Testis (tissue), 2 donors: Measurements from ENCODE around the gene ELFN1.

Experiments used
- CTCF ChIP-seq, 3 experiments: fragments of 450-650 bp in 2 of 3; fragments of 200-600 bp in 1 of 3; sonication (generic) in 1 of 3; IDR thresholded peaks; one replicate each; pipeline ENCODE4 v1.5.1; 2016 to 2019; ENCODE audit warnings: antibody characterized with exemption in 3 of 3, mild to moderate bottlenecking in 2 of 3, moderate library complexity in 1 of 3
- POLR2A ChIP-seq: fragments of 450-650 bp; IDR thresholded peaks from one replicate; pipeline ENCODE4 v1.6.1; 2017; ENCODE audit warnings: antibody characterized with exemption, mild to moderate bottlenecking, moderate library complexity

DNA sequence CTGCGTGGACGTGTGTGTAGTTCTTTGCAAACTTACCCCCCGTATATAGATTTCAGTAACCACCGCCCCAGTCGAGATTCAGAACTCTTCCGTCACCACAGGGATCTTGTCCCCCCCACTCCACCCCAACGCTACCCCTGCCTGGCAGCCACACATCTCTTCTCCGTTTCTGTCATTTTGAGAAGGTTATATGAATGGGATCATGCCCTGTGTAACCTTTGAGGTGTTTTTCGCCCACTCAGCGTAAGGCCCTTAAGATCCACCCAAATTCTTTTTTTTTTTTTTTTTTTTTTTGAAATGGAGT lies 83.4 kb downstream of the ELFN1 start:
- no peak for TF ChIP-seq CTCF (IDR thresholded peaks at IDR 0.05)
- TF ChIP-seq POLR2A: no peak
